Kidney epithelial cell (primary cell): ENCODE data around the gene RPL39L. TPM values are rescaled to one million over a fixed set of nuclear protein-coding genes. Genes with fewer than 3 reads are reported as not detected.
"Not testable (repeated sequence)": the region's sequence is repeated elsewhere in the genome, so short reads cannot be mapped to it uniquely, and the experiment has no call there.

Experiments used
- DNase-seq: peaks from one replicate; pipeline ENCODE4 v3.0.0-alpha.2; 2010; ENCODE audit warnings: low read depth
- H3K27me3 ChIP-seq: 2 replicates; pipeline ENCODE4 v1.6.0; 2011; ENCODE audit warnings: low read length; ENCODE audit not compliant: control insufficient read depth, insufficient read depth
- H3K36me3 ChIP-seq: 2 replicates; pipeline ENCODE4 v1.5.1; 2011; ENCODE audit warnings: low read length; ENCODE audit not compliant: control insufficient read depth, insufficient read depth
- H3K4me3 ChIP-seq: 2 replicates; pipeline ENCODE4 v1.5.1; 2011; ENCODE audit warnings: low read depth, mild to moderate bottlenecking, control low read depth, low read length
- total RNA-seq: library from RNA; depleted of rRNA; stranded (reverse); fragments of >200 nt; gene quantifications from 2 replicates; pipeline ENCODE4 v1.2.3, GENCODE V29; 2015
- TF ChIP-seq, protein P1 (sequence below): IDR thresholded peaks from 2 replicates; pipeline ENCODE4 v1.5.1; 2011; ENCODE audit warnings: mild to moderate bottlenecking, moderate library complexity, low read length, control low read depth, inconsistent platforms; ENCODE audit not compliant: insufficient read depth, poor library complexity, severe bottlenecking

RPL39L gene
- total RNA-seq, 1 donor from 2014 or later = 26.5 TPM

DNA sequence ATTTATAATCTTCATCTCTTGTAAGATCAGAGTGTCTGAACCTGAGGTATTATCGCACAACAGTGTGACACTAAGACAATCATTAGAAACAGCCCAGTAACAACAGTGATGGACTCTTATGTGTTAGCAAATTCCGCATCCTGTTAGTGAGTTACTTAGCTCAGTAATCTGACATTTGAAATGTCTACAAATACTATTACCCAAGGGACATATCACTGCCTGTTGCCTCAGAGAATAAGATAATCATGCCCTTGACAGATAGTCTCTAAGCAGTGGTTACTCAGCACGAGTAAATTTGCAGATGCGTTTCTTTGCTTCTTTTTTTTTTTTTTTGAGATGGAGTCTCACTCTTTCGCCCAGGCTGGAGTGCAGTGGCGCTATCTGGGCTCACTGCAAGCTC, 44.6 kb upstream of the RPL39L start:
- Histone ChIP-seq H3K27me3 (no peaks in the 10 kb centered on the region), H3K36me3 (no peaks in the 10 kb centered on the region), H3K4me3 (no peak overlapping the region)
- TF ChIP-seq, protein P1, sequence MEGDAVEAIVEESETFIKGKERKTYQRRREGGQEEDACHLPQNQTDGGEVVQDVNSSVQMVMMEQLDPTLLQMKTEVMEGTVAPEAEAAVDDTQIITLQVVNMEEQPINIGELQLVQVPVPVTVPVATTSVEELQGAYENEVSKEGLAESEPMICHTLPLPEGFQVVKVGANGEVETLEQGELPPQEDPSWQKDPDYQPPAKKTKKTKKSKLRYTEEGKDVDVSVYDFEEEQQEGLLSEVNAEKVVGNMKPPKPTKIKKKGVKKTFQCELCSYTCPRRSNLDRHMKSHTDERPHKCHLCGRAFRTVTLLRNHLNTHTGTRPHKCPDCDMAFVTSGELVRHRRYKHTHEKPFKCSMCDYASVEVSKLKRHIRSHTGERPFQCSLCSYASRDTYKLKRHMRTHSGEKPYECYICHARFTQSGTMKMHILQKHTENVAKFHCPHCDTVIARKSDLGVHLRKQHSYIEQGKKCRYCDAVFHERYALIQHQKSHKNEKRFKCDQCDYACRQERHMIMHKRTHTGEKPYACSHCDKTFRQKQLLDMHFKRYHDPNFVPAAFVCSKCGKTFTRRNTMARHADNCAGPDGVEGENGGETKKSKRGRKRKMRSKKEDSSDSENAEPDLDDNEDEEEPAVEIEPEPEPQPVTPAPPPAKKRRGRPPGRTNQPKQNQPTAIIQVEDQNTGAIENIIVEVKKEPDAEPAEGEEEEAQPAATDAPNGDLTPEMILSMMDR = no peak
- DNase-seq = no peak

- Histone ChIP-seq H3K4me3 (no peak overlapping the region), H3K27me3 (no peaks in the 10 kb centered on the region), H3K36me3 (no peaks in the 10 kb centered on the region)
- DNase-seq = no peak
- TF ChIP-seq, protein P1 = no peak
Observed at GRCh38 chr3:187183210-187183862, 44.0 kb upstream of the RPL39L start.

DNA sequence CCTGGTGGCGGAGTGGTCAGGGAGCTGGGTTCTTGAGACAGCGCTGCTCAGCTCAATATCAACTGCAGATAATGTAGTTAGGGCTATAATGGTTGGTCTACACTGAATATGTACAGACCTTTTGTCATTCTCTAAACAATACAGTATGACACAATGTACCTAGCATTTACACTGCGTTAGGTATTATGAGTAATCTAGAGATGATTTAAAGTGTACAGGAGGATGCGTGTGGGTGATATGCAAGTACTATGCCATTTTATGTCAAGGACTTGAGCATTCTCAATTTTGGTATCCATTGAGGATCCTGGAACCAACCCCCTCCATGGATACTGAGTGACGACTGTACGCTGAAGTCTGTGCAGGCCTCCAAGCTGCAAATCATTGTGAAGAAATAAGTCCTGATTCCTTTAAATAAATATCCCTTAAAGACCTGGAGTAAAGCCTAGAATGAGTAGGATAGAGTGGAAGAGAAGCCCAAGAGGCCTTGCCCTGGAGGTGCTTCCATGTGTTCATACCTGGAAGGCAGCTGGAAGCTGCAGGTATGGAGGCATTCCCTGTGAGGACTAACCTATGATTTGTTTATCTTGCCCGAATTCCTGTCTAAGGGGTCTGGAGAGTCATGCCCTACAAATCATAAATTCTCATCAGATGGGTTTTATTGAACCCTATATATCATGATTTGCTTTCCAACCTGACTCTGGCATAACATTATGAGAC, 42.3 kb upstream of the RPL39L start:
- TF ChIP-seq, protein P1 = no peak
- no peaks in the 10 kb centered on the region for H3K36me3 ChIP-seq
- no peak overlapping the region for H3K4me3 ChIP-seq
- no peaks in the 10 kb centered on the region for H3K27me3 ChIP-seq
- no peak for DNase-seq

DNA sequence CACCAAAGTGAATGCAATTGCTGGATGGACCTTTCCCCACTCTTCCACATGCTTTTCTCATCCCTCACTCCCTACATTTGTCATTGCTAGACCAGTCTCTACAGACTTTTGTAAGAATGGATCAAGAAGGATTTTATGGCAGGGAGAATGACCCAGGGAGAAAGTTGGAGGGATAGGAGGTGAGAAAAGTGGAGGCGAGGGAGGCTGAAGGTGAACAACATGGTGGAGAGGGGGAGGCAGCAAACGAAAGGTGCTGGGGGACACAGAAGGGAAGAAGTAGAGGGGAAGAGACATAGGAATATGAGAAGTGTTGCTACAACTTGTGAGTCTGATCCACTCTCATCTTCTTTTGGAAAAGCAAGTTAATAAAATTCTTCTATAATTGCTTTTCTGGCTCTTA, 33.6 kb upstream of the RPL39L start:
- TF ChIP-seq, protein P1 = no peak
- H3K36me3 ChIP-seq = no peaks in the 10 kb centered on the region
- no peak for DNase-seq
- no peaks in the 10 kb centered on the region for H3K27me3 ChIP-seq
- H3K4me3 ChIP-seq = no peak overlapping the region

DNA sequence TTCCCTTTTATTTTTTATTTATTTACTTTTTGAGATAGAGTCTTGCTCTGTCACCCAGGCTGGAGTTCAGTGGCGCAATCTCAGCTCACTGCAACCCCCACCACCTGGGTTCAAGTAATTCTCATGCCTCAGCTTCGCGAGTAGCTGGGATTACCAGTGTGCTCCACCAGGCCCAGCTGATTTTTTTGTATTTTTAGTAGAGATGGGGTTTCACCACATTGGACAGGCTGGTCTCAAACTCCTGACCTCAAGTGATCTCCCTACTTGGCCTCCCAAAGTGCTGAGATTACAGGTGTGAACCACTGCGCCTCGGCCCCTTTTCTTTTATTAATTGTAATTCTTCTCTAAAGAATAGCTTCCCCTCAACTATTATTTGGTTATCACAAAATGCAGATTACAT, 31.6 kb upstream of the RPL39L start:
- H3K27me3 ChIP-seq, H3K36me3 ChIP-seq, DNase-seq, H3K4me3 ChIP-seq: not testable (repeated sequence)

DNA sequence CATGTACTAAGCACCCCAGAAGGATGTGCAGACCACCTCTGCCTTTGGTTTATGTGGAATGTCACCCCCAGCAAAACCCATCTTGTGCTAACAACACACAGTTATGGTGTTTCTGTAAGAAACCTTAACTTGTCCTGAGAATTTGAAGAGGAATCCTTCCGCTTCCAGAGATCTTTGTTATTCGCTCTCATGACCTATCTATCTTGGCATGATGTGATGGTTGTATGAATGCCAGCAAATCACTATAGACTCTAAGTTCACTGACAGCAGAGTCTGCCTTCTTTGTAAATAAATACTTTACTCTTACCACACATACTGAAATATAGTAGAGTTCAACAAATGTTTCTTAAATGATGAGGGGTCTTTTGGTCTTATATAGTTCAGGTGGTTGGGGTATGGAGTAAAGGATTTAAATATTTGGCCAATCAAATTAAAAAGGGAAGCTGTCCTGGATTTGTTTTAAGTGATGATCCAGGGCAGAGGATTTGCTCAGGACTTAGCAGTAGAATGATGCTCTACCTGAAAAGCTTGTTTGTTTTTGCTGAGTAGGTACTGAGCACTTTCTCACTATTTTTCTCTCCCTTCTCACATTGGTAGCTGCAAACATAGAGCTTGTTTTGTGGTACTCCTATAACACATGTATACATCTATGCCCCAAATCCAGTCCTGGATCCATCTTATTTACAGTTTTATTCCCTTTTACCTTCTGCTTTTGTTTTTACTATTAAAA, 30.1 kb upstream of the RPL39L start:
- Histone ChIP-seq H3K27me3 (no peaks in the 10 kb centered on the region), H3K36me3 (no peaks in the 10 kb centered on the region), H3K4me3 (no peak overlapping the region)
- DNase-seq = no peak
- TF ChIP-seq, protein P1 = no peak
